Transverse colon (tissue), 4 donors: ENCODE results near the gene MED13. TPM values are rescaled to one million over a fixed set of nuclear protein-coding genes. Genes with fewer than 3 reads are reported as not detected.

Source experiments
- DNase-seq: peaks from one replicate; pipeline ENCODE4 v3.0.0-alpha.2; 2019
- H3K27ac ChIP-seq, 4 donors: fragments of 200-600 bp; sonication (generic); 2 replicates each; pipeline ENCODE4 v1.5.1; 2016 to 2018; ENCODE audit warnings: inconsistent platforms in 4 of 4
- H3K27me3 ChIP-seq: fragments of 200-600 bp; sonication (generic); 2 replicates; pipeline ENCODE4 v1.5.1; 2017; ENCODE audit warnings: inconsistent platforms
- H3K36me3 ChIP-seq, 4 donors: fragments of 200-600 bp; sonication (generic); 2 replicates each; pipeline ENCODE4 v1.5.1; 2017 to 2019; ENCODE audit warnings: inconsistent platforms in 4 of 4
- H3K4me1 ChIP-seq, 4 donors: fragments of 200-600 bp; sonication (generic); 2 replicates each; pipeline ENCODE4 v1.5.1; 2017 to 2020; ENCODE audit warnings: inconsistent platforms in 4 of 4
- H3K4me3 ChIP-seq, 4 donors: fragments of 200-600 bp; sonication (generic); 1 replicate in 1 of 4; 2 replicates in 3 of 4; pipeline versions ENCODE4 v1.5.1 to v1.6.1; 2017 to 2019; ENCODE audit warnings: inconsistent platforms in 4 of 4
- H3K9me3 ChIP-seq, 2 donors: fragments of 200-600 bp; sonication (generic); 2 replicates each; pipeline ENCODE4 v1.5.1; 2017 to 2019; ENCODE audit warnings: inconsistent platforms in 2 of 2
- EP300 ChIP-seq: sonication (generic); formaldehyde crosslinking; IDR thresholded peaks from one replicate; pipeline ENCODE4 v1.6.1; 2017; ENCODE audit warnings: antibody characterized with exemption, low read depth
- POLR2A ChIP-seq: fragments of 450-650 bp; IDR thresholded peaks from one replicate; pipeline ENCODE4 v1.6.1; 2016; ENCODE audit warnings: antibody characterized with exemption, mild to moderate bottlenecking, moderate library complexity
- POLR2AphosphoS5 ChIP-seq, 3 donors: sonication (generic); formaldehyde crosslinking; IDR thresholded peaks; one replicate each; pipeline ENCODE4 v1.6.1; 2016; ENCODE audit warnings: antibody characterized with exemption in 3 of 3
- WGBS, 2 donors: methylation state at CpG; one replicate each; pipeline ENCODE4 v1.1.5; 2018; ENCODE audit warnings: low coverage in 1 of 2; 5-methylcytosine and 5-hydroxymethylcytosine counted together
- in situ Hi-C, 4 donors: fragments of 200-750 bp; cut with MboI; loops; one replicate each; pipeline versions ENCODE4 v1.15.0 to v1.15.1; 2017; ENCODE audit warnings: low sequenced_read_pairs in 3 of 4, low pct_ligation_motif_present in 1 of 4, low pct_unique_long_range_greater_than_20kb in 1 of 4
- intact Hi-C: fragments of 100-400 bp; cut with DNase I; formaldehyde crosslinking; loops from one replicate; pipeline ENCODE4 v1.15.1; 2023; ENCODE audit warnings: low total_unique reads
- total RNA-seq, 4 donors: library from RNA; depleted of rRNA; stranded (reverse); fragments of >200 nt; gene quantifications; one replicate each; pipeline ENCODE4 v1.1.0, GENCODE V29; 2016
- TF ChIP-seq, protein P1 (sequence below), 5 experiments: fragments of 200-600 bp in 3 of 5; fragments of 450-650 bp in 2 of 5; sonication (generic) in 3 of 5; IDR thresholded peaks; 1 replicate in 2 of 5; 2 replicates in 3 of 5; pipeline ENCODE4 v1.5.1; 2016 to 2017; ENCODE audit warnings: antibody characterized with exemption in 5 of 5, inconsistent platforms in 3 of 5, mild to moderate bottlenecking in 2 of 5, moderate library complexity in 1 of 5

Gene MED13
- total RNA-seq, 4 donors from 2014 or later = 75.0 to 131 (median 105) TPM

DNA sequence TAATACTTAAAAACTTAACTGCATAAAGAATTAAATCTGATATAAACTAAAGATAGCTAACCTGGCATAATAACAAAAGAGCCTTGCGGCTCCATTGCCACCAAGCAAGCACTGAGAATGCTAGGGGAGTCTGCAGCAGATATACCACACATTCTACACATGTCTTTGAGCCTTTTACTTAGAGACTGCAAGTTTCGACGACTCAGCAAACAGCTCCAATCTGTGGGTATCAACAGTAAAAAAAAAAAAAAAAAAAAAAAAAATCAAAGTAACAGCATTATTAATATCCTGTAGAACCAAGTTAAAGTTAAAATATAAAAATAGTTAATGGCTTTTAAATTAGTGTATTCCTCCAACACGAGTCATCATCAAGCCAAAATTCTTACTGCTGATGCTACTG lies 109.5 kb downstream of the MED13 start:
- H3K27ac ChIP-seq = no peak overlapping the region
- H3K4me3 ChIP-seq = no peak overlapping the region
- in situ Hi-C loops = no loop called here
- H3K9me3 ChIP-seq = no peaks in the 10 kb centered on the region
- intact Hi-C loops = no loop called here
- H3K36me3 ChIP-seq = peaks cover 0 to 66% (median 28%) of the 10 kb centered on the region in 4 donors
- no peak for DNase-seq
- TF ChIP-seq POLR2A = no peak
- no peak for TF ChIP-seq EP300
- no peak for TF ChIP-seq POLR2AphosphoS5 (IDR thresholded peaks at IDR 0.05)
- TF ChIP-seq, protein P1, sequence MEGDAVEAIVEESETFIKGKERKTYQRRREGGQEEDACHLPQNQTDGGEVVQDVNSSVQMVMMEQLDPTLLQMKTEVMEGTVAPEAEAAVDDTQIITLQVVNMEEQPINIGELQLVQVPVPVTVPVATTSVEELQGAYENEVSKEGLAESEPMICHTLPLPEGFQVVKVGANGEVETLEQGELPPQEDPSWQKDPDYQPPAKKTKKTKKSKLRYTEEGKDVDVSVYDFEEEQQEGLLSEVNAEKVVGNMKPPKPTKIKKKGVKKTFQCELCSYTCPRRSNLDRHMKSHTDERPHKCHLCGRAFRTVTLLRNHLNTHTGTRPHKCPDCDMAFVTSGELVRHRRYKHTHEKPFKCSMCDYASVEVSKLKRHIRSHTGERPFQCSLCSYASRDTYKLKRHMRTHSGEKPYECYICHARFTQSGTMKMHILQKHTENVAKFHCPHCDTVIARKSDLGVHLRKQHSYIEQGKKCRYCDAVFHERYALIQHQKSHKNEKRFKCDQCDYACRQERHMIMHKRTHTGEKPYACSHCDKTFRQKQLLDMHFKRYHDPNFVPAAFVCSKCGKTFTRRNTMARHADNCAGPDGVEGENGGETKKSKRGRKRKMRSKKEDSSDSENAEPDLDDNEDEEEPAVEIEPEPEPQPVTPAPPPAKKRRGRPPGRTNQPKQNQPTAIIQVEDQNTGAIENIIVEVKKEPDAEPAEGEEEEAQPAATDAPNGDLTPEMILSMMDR (IDR thresholded peaks at IDR 0.05) = no peak
- H3K27me3 ChIP-seq = no peaks in the 10 kb centered on the region
- H3K4me1 ChIP-seq = no peaks in the 10 kb centered on the region
- 86 to 95% methylated on average over 4 of the region's 4 CpGs for WGBS, 2 donors

DNA sequence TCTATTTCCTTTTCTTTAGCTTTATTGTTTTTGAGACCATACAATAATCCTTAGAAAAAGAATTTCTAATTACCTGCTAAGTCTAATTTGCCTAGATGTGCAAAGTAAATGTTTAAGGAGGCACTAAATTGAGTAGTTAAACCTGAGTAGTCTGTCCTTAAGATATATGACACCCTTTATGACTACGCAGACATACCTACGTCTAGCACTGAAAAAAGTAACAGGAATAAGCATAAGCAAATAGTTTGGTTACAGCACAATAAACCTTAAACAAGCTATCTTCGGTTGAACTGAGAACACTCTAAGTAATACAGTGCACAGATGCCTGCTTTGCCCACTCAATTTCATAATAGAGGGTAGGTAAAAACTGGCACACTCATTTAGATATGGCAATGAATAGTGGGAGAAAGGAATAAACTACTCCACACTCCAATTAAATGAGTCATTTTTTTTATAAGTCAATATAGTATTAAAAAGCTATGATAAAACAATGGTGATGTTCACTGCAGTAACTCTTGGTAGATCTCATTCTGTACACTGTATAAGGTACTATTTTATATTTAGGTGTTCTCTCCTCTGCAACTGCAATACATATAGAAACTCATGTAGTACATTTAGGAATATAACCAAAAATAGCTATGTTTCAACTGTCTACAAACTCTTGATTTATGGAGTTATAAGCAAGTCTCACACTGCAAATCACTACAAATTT lies 117.6 kb downstream of the MED13 start:
- no peaks in the 10 kb centered on the region for H3K9me3 ChIP-seq
- in situ Hi-C loops = no loop called here
- H3K4me1 ChIP-seq = no peaks in the 10 kb centered on the region
- H3K27me3 ChIP-seq = no peaks in the 10 kb centered on the region
- intact Hi-C loops = no loop called here
- TF ChIP-seq, protein P1 (IDR thresholded peaks at IDR 0.05) = no peak
- TF ChIP-seq POLR2AphosphoS5 (IDR thresholded peaks at IDR 0.05) = no peak
- TF ChIP-seq EP300 = no peak
- TF ChIP-seq POLR2A = no peak
- H3K27ac ChIP-seq = no peak overlapping the region
- 53 to 63% methylated on average over 3 of the region's 3 CpGs for WGBS, 2 donors
- peaks cover 0 to 64% (median 24%) of the 10 kb centered on the region in 4 donors for H3K36me3 ChIP-seq
- DNase-seq = no peak
- no peak overlapping the region for H3K4me3 ChIP-seq

DNA sequence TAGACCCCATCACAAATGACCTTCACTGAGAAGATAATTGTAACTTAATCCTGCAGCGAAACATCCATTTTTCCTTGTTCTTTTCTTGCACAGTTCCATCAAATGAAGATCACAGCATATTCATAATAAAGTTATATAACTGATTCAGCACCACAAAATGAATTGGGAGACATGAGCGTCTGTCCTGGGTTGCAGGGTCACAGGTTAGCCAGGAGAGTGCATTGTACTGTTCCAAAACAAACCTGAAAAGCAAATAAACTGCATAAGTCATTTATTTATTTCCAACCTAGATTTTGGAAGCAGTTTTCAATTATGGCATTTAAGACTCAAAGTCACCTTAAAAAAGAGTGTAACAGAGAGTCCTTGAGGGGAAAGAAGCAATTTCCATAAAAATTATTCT lies 118.7 kb downstream of the MED13 start:
- Histone ChIP-seq H3K36me3 (peaks cover 0 to 57% (median 18%) of the 10 kb centered on the region in 4 donors), H3K4me1 (no peaks in the 10 kb centered on the region), H3K27me3 (no peaks in the 10 kb centered on the region), H3K27ac (no peak overlapping the region), H3K9me3 (no peaks in the 10 kb centered on the region), H3K4me3 (no peak overlapping the region)
- intact Hi-C loops (no loop called here), in situ Hi-C loops (no loop called here)
- 33 to 79% methylated on average over 1 to 2 of the region's 2 CpGs for WGBS, 2 donors
- no peak for DNase-seq
- TF ChIP-seq POLR2A (no peak), EP300 (no peak), POLR2AphosphoS5 (IDR thresholded peaks at IDR 0.05) (no peak)
- TF ChIP-seq, protein P1 (IDR thresholded peaks at IDR 0.05) = no peak

DNA sequence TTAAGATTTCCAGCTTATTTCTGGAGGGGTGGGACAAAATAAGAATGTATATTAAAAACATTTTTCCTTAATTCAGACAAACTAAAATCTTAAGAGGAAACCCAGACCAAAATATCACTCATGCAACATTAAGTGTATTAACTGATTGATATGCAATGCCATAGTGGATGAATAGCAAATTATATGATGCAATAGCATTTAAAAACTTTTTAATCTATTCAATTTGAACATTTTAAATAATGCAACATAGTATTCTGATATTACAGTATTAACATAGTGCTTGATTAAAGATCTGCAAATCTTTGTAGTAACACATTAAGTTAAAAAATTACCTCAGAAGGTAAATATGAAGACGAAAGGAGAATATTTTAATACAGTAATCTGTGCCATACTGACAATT lies 122.0 kb downstream of the MED13 start:
- in situ Hi-C loops = no loop called here

More for the DNA sequence above, 122.0 kb downstream of the MED13 start:
- Histone ChIP-seq H3K9me3 (no peaks in the 10 kb centered on the region), H3K27me3 (no peaks in the 10 kb centered on the region), H3K27ac (no peak overlapping the region), H3K36me3 (peaks cover 0 to 40% (median 7%) of the 10 kb centered on the region in 4 donors), H3K4me1 (no peaks in the 10 kb centered on the region), H3K4me3 (no peak overlapping the region)
- intact Hi-C loops = no loop called here
- TF ChIP-seq POLR2A (no peak), EP300 (no peak), POLR2AphosphoS5 (IDR thresholded peaks at IDR 0.05) (no peak)
- TF ChIP-seq, protein P1 (IDR thresholded peaks at IDR 0.05) = no peak
- no peak for DNase-seq
- 88 to 100% methylated on average over 1 of the region's 1 CpG for WGBS, 2 donors
